ENCODE measurements around the gene MATN4.

The MATN4 gene

DNA sequence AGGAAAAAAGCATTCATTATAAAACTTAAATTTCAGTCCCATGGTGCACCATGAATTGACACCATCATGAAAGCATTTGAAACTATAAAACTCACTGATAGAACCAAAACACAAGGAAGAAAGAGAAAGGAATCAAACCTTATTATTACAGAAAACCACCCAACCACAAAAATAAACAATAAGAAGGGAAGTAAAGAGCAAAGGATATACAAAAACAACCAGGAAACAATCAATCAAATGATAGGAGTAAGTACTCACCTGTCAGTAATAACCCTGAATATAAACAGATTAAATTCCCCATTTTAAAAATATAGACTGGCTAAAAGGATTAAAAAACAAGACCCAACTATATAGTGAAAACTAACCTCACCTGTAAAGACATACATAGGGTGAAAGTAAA, 59.5 kb downstream of the MATN4 start:
- DNase-seq (ENCODE audit: low spot score): no peak

DNA sequence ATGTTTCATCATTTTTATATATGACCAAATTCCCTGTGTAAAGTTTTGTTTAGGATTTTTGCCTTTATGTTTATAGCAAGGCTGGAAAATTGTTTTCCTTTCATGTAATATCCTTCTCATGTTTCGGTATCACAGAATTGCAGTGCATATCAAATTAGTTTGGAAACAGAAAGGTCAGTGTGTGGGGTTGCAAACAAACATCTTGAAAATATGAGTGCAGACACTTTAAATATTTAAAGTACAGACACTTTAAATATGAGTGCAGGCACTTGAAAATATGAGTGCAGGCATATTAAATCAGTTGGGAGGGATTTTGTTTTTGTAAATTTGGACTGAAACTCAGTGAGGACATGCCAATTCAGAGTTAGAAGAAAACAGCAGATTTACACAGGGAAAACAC, 60.2 kb downstream of the MATN4 start:
- no peak for DNase-seq (ENCODE audit: low spot score)

DNA sequence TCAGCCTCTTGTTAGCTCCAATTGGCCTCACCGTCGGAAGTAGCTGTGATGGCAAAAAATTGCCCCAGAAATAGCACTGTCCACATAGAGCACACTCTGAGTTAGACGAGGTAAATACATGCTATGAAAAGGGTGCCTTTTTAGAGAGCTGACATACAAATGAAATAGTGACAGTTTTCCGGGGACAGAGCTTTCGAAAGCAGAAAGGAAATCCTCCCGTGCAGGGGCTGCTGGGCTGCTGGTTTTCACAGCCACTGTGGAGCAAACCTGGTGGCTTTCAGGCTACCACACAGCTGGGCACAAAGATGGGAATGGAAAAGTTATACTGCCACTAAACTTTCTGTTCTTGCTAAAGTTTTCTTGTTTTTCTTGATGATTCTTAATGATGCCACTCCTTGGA, 62.0 kb downstream of the MATN4 start:
- DNase-seq (ENCODE audit: low spot score): no peak
